ENCODE data around the gene WLS.

WLS gene

GRCh38 chr1:68148631-68149030, 83.7 kb downstream of the WLS start:
- no peak for TF ChIP-seq CTCF (conservative IDR thresholded peaks at IDR 0.05)
- H3K27ac ChIP-seq = no peak overlapping the region

- no peak for TF ChIP-seq CTCF (conservative IDR thresholded peaks at IDR 0.05)
- no peak overlapping the region for H3K27ac ChIP-seq
Observed at GRCh38 chr1:68147534-68148171, 84.7 kb downstream of the WLS start.

GRCh38 chr1:68145418-68146126, 86.8 kb downstream of the WLS start:
- TF ChIP-seq CTCF (conservative IDR thresholded peaks at IDR 0.05) = no peak
- H3K27ac ChIP-seq = no peak overlapping the region

- H3K27ac ChIP-seq = no peak overlapping the region
- TF ChIP-seq CTCF (conservative IDR thresholded peaks at IDR 0.05) = no peak
Observed at GRCh38 chr1:68144856-68145255, 87.5 kb downstream of the WLS start.

GRCh38 chr1:68143633-68144032, 88.7 kb downstream of the WLS start:
- no peak overlapping the region for H3K27ac ChIP-seq
- no peak for TF ChIP-seq CTCF (conservative IDR thresholded peaks at IDR 0.05)

- H3K27ac ChIP-seq = no peak overlapping the region
- no peak for TF ChIP-seq CTCF (conservative IDR thresholded peaks at IDR 0.05)
Observed at GRCh38 chr1:68142461-68142860, 89.9 kb downstream of the WLS start.

- no peak for TF ChIP-seq CTCF (conservative IDR thresholded peaks at IDR 0.05)
- no peak overlapping the region for H3K27ac ChIP-seq
Observed at GRCh38 chr1:68142036-68142435, 90.3 kb downstream of the WLS start.
